Activated CD8-positive, alpha-beta T cell treated with anti-CD3 and anti-CD28 coated beads for 36 hours (primary cell): ENCODE measurements around the gene FAM9C. TPM values are rescaled to one million over a fixed set of nuclear protein-coding genes. Genes with fewer than 3 reads are reported as not detected.

Experiments used
- ATAC-seq: fragments of 200-7000 bp; cut with Tn5 transposase; one replicate; pipeline ENCODE4 v1.10.0; 2021; ENCODE audit warnings: mild to moderate bottlenecking, moderate library complexity
- CTCF ChIA-PET: fragments of 350-600 bp; sonication (Branson Sonifier 250); formaldehyde crosslinking; loops from one replicate; lab custom pipeline; 2021; ENCODE audit warnings: antibody characterized with exemption; lab: Charles Lee
- POLR2A ChIA-PET: fragments of 350-600 bp; sonication (Branson Sonifier 250); formaldehyde crosslinking; loops from one replicate; lab custom pipeline; 2021; ENCODE audit warnings: antibody characterized with exemption; lab: Charles Lee
- DNase-seq: peaks from one replicate; pipeline ENCODE4 v3.0.0-alpha.2; 2020
- H3K27ac Mint-ChIP-seq: one replicate; pipeline ENCODE4 v1.8.0; 2021; ENCODE audit warnings: mild to moderate bottlenecking, mixed read lengths
- H3K27me3 Mint-ChIP-seq: one replicate; pipeline ENCODE4 v1.8.0; 2021; ENCODE audit warnings: mixed read lengths
- H3K36me3 Mint-ChIP-seq: one replicate; pipeline ENCODE4 v1.8.0; 2021; ENCODE audit warnings: low read depth, mixed read lengths
- H3K4me1 Mint-ChIP-seq: one replicate; pipeline ENCODE4 v1.8.0; 2021; ENCODE audit warnings: low read depth, mixed read lengths
- H3K4me3 Mint-ChIP-seq: one replicate; pipeline ENCODE4 v1.8.0; 2021; ENCODE audit warnings: mild to moderate bottlenecking, moderate library complexity, mixed read lengths
- H3K9me3 Mint-ChIP-seq: one replicate; pipeline ENCODE4 v1.8.0; 2021; ENCODE audit warnings: mixed read lengths
- CTCF ChIP-seq: fragments of 200-600 bp; IDR thresholded peaks from one replicate; pipeline ENCODE4 v1.8.0; 2022; ENCODE audit warnings: antibody characterized with exemption, mild to moderate bottlenecking
- intact Hi-C: fragments of 100-400 bp; cut with micrococcal nuclease; formaldehyde crosslinking; loops from one replicate; pipeline ENCODE4 v1.10.0; 2022
- total RNA-seq, 2 experiments: library from RNA; stranded (reverse); gene quantifications; one replicate each; pipeline ENCODE4 v1.2.3, GENCODE V29; 2021

FAM9C gene
- total RNA-seq, 2 experiments from 2014 or later: not detected

GRCh38 chrX:13005661-13006473 is 38.6 kb downstream of the FAM9C start:
- Mint-ChIP-seq H3K27ac (peak overlapping the region; percentile 99), H3K27me3 (no peaks in the 10 kb centered on the region), H3K4me1 (peaks cover 67% of the 10 kb centered on the region), H3K9me3 (no peaks in the 10 kb centered on the region), H3K4me3 (peak overlapping the region; percentile 71), H3K36me3 (no peaks in the 10 kb centered on the region)
- TF ChIP-seq CTCF: no peak
- intact Hi-C loops: no loop called here
- ATAC-seq: peak; percentile 63
- CTCF ChIA-PET: interaction anchor here (0.6 to 2.5 kb wide), 6 partner anchors 27 to 482 kb away, joined by 3 to 9 read pairs (median 6); no protein-coding TSS in a partner anchor
- POLR2A ChIA-PET: interaction anchor here (0.6 to 3.5 kb wide), 9 partner anchors 13 to 81 kb away, joined by 3 to 18 read pairs (median 3); partner anchors contain the start of gene TMSB4X
- peak; percentile 43 for DNase-seq

DNA sequence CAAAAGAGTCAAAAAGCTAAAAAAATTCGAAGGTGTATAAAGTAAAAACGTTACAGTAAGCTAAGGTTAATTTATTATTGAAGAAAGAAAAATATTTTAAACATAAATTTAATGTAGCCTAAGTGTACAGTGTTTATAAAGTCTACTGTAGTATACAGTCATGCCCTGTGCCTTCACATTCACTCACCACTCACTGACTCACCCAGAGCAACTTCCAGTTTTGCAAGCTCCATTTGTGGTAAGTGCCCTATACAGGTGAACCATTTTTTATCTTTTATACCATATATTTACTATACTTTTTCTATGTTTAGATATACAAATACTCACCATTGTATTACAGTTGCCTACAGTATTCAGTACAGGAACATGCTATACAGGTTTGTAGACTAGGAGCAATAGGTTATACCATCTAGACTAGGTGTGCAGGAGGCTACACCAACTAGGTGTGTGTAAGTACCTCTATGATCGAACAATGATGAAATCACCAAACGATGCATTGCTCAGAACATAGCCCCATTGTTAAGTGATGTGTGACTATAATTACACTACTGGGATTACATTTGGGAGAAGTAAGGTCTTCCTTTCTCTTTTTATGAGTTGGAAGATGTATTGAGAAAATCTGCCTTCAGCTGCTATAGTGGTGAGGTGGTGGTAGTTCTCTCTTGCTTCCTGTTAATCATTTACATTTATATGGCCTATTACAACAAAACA is 42.3 kb downstream of the FAM9C start:
- intact Hi-C loops: no loop called here
- CTCF ChIA-PET: interaction anchor here (0.7 to 2.8 kb wide), 3 partner anchors 56 to 437 kb away, joined by 3 to 13 read pairs (median 6); no protein-coding TSS in a partner anchor

GRCh38 chrX:13001097-13001496 is 43.3 kb downstream of the FAM9C start:
- CTCF ChIA-PET: interaction anchor here (0.9 to 2.8 kb wide), 2 partner anchors 30 to 55 kb away, joined by 3 to 13 read pairs; no protein-coding TSS in a partner anchor
- no peak for DNase-seq
- Mint-ChIP-seq H3K4me1 (peaks cover 66% of the 10 kb centered on the region), H3K27ac (peak overlapping the region; percentile 96), H3K27me3 (no peaks in the 10 kb centered on the region), H3K9me3 (no peaks in the 10 kb centered on the region), H3K4me3 (peak overlapping the region; percentile 21), H3K36me3 (peaks cover 2% of the 10 kb centered on the region)
- ATAC-seq: no peak
- POLR2A ChIA-PET: interaction anchor here (1.1 to 9.5 kb wide), 6 partner anchors 16 to 93 kb away, joined by 3 to 127 read pairs (median 10); partner anchors contain the start of gene TMSB4X
- no peak for TF ChIP-seq CTCF
- intact Hi-C loops: no loop called here

More for the DNA sequence above, 42.3 kb downstream of the FAM9C start:
- Mint-ChIP-seq H3K27ac (peak overlapping the region; percentile 72), H3K27me3 (no peaks in the 10 kb centered on the region), H3K4me3 (no peak overlapping the region), H3K4me1 (peaks cover 63% of the 10 kb centered on the region), H3K9me3 (no peaks in the 10 kb centered on the region), H3K36me3 (no peaks in the 10 kb centered on the region)
- ATAC-seq (peak; percentile 35), DNase-seq (peak; percentile 43)
- POLR2A ChIA-PET: interaction anchor here (0.6 to 9.5 kb wide), 5 partner anchors 17 to 89 kb away, joined by 3 to 127 read pairs (median 12); partner anchors contain the start of gene TMSB4X
- no peak for TF ChIP-seq CTCF

DNA sequence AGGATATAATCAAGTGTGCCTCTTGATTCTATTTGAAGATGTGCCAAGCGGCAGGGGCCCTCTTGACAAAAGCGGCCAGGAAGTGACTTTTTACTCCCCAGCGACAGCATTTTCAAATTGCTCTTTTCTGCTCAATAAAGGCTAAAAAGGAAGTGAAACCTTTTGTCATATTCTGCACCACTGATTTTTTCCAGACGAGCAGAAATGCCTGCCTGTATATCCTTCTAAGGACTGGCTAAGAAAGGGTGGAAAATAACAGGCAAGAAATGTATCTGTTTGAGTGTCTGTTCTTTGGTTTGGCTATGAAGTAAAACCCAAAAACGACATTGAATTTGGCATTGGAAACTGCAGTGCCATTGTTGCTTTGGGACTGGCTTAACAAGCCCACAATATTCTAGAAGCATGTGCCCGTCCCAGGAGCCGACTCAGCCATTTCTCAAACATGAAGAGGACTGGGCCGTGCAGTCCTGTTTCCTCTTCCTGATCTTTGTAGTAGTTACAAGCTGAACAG is 44.1 kb downstream of the FAM9C start:
- intact Hi-C loops: no loop called here
- Mint-ChIP-seq H3K27me3 (no peaks in the 10 kb centered on the region), H3K4me1 (peaks cover 65% of the 10 kb centered on the region), H3K9me3 (no peaks in the 10 kb centered on the region), H3K4me3 (peak overlapping the region; percentile 74), H3K36me3 (peaks cover 2% of the 10 kb centered on the region), H3K27ac (peak overlapping the region; percentile 96)
- no peak for TF ChIP-seq CTCF
- DNase-seq (peak; percentile 67), ATAC-seq (peak; percentile 46)
- POLR2A ChIA-PET: interaction anchor here (0.9 to 9.5 kb wide), 9 partner anchors 13 to 94 kb away, joined by 3 to 127 read pairs (median 7); partner anchors contain the start of gene TMSB4X
- CTCF ChIA-PET: interaction anchor here (0.9 to 2.4 kb wide), 4 partner anchors 27 to 54 kb away, joined by 3 to 9 read pairs (median 3); no protein-coding TSS in a partner anchor
